OCI-LY3 (cell line): ENCODE results near the gene TINCR.

ENCODE experiments used
- H2AFZ ChIP-seq: fragments of 200-600, 300-600 bp; shearing (Covaris generic); 2 replicates; pipeline ENCODE4 v1.6.0; 2014; ENCODE audit warnings: antibody characterized with exemption, low read depth, low read length
- H3K27ac ChIP-seq: fragments of 200-600, 300-600 bp; sonication (generic); 2 replicates; pipeline ENCODE4 v1.5.1; 2014; ENCODE audit warnings: mild to moderate bottlenecking, low read length, moderate library complexity, mixed read lengths
- H3K27me3 ChIP-seq: fragments of 200-600, 300-600 bp; sonication (generic); 2 replicates; pipeline ENCODE4 v1.6.1; 2014; ENCODE audit warnings: low read depth, low read length, mixed read lengths
- H3K36me3 ChIP-seq: fragments of 200-600, 300-600 bp; sonication (generic); replicated peaks from 2 replicates; pipeline ENCODE3; 2014; ENCODE audit warnings: low read depth, low read length, mixed read lengths
- H3K4me1 ChIP-seq: fragments of 300-600, 200-600 bp; sonication (generic); 2 replicates; pipeline ENCODE4 v1.6.1; 2014; ENCODE audit warnings: low read length, mixed read lengths
- H3K4me2 ChIP-seq: fragments of 200-600, 300-600 bp; sonication (generic); 2 replicates; pipeline ENCODE4 v1.6.1; 2014; ENCODE audit warnings: low read length, mixed read lengths
- H3K4me3 ChIP-seq: fragments of 300-600, 200-600 bp; sonication (generic); 2 replicates; pipeline ENCODE4 v1.5.1; 2014; ENCODE audit warnings: antibody characterized with exemption, mild to moderate bottlenecking, low read length, moderate library complexity
- H3K79me2 ChIP-seq: fragments of 300-600, 200-600 bp; shearing (Covaris generic); 2 replicates; pipeline ENCODE4 v1.6.1; 2014; ENCODE audit warnings: mild to moderate bottlenecking, low read length, mixed read lengths
- H3K9ac ChIP-seq: fragments of 300-600, 200-600 bp; shearing (Covaris generic); 2 replicates; pipeline ENCODE4 v1.6.0; 2014; ENCODE audit warnings: mild to moderate bottlenecking, low read length, moderate library complexity
- H3K9me3 ChIP-seq: fragments of 200-600, 300-600 bp; shearing (Covaris generic); 2 replicates; pipeline ENCODE4 v1.6.1; 2014; ENCODE audit warnings: low read length, mixed read lengths; ENCODE audit not compliant: insufficient read depth
- H4K20me1 ChIP-seq: fragments of 200-600, 300-600 bp; sonication (generic); 2 replicates; pipeline ENCODE4 v1.6.1; 2016; ENCODE audit warnings: low read length, mixed read lengths; ENCODE audit not compliant: insufficient read depth
- EZH2phosphoT487 ChIP-seq: fragments of 200-600 bp; shearing (Covaris generic); IDR thresholded peaks from 2 replicates; pipeline ENCODE4 v1.6.1; 2018; ENCODE audit warnings: antibody characterized with exemption, mixed run types, low read depth
- TF ChIP-seq, protein P1 (sequence below): fragments of 200-600, 300-600 bp; sonication (generic); IDR thresholded peaks from 2 replicates; pipeline ENCODE4 v1.5.1; 2014; ENCODE audit warnings: antibody characterized with exemption, low read length, low read depth

TINCR gene

DNA sequence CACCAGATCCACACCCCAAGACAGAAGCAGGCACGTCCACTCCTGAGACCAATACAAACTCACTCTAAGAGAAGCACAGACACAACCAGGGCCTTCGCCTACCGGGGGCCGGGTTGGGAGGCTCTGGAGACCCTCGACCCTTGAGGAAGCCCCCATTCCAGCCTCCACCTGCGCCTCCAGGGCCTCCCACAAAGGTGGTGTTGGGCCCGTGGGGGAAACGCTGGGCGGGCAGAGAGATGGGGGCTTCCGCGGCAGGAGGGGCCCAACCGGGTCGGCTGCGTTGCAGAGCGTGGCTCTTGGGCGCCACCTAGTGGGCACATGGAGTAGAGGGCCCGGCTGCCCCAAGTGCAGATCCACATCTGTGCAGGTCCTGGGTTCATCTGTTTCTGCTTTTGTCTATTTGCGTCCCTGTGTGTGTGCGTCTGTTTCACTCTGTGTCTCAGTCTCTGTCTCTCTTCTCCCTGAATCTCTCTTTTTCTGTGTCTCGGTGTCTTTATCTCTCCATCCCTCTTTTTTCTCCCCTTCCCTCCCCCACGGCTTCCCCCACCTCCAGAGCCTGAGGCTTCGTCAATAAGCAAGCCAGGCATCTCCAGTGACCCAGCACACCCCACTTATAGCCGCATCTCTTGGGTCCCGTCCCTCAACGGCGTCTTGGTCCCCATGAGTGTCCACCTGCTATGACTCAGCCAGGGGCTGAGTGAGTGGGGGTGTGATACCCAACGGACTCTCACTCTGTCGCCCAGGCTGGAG lies 10.5 kb upstream of the TINCR start:
- Histone ChIP-seq H3K27me3 (no peaks in the 10 kb centered on the region), H4K20me1 (0 out of 2 replicates have a peak, but pooled peaks cover 7% of the 10 kb centered on the region), H3K9me3 (no peaks in the 10 kb centered on the region), H3K79me2 (no peaks in the 10 kb centered on the region), H3K36me3 (peaks cover 4% of the 10 kb centered on the region), H3K27ac (no peak overlapping the region), H2AFZ (peak overlapping the region; percentile 12; the same call in 1 of the 2 replicates), H3K4me3 (peak overlapping the region; percentile 37; the same call in 1 of the 2 replicates), H3K4me2 (peak overlapping the region; percentile 57), H3K9ac (no peak overlapping the region), H3K4me1 (no peaks in the 10 kb centered on the region)
- TF ChIP-seq EZH2phosphoT487: no peak
- TF ChIP-seq, protein P1, sequence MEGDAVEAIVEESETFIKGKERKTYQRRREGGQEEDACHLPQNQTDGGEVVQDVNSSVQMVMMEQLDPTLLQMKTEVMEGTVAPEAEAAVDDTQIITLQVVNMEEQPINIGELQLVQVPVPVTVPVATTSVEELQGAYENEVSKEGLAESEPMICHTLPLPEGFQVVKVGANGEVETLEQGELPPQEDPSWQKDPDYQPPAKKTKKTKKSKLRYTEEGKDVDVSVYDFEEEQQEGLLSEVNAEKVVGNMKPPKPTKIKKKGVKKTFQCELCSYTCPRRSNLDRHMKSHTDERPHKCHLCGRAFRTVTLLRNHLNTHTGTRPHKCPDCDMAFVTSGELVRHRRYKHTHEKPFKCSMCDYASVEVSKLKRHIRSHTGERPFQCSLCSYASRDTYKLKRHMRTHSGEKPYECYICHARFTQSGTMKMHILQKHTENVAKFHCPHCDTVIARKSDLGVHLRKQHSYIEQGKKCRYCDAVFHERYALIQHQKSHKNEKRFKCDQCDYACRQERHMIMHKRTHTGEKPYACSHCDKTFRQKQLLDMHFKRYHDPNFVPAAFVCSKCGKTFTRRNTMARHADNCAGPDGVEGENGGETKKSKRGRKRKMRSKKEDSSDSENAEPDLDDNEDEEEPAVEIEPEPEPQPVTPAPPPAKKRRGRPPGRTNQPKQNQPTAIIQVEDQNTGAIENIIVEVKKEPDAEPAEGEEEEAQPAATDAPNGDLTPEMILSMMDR: peak; percentile 94

DNA sequence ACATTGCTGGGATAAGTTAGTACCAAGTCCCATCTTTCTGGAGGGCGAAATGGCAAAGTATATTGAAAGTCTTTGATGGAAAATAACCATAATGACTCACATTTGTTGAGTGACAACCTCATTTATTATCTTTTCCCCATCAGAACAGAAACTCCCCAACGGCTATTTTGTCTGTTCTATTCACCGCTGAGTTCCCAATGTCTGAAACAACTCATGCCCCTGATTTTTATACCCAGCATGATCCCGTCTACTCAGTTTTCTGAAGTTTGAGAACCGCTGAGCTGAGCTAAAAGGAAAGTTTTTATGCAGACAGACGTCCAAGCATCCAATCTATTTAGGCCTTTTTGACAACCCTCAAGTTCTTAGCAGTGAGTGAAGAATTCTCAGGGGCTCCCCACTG lies 7.8 kb upstream of the TINCR start:
- Histone ChIP-seq H3K36me3 (no peaks in the 10 kb centered on the region), H3K27me3 (no peaks in the 10 kb centered on the region), H3K4me1 (no peaks in the 10 kb centered on the region), H3K79me2 (no peaks in the 10 kb centered on the region), H4K20me1 (0 out of 2 replicates have a peak, but pooled peaks cover 7% of the 10 kb centered on the region), H3K4me2 (no peak overlapping the region), H3K9me3 (no peaks in the 10 kb centered on the region), H3K4me3 (no peak overlapping the region), H2AFZ (no peak overlapping the region), H3K27ac (no peak overlapping the region), H3K9ac (no peak overlapping the region)
- TF ChIP-seq, protein P1: no peak
- TF ChIP-seq EZH2phosphoT487: no peak

DNA sequence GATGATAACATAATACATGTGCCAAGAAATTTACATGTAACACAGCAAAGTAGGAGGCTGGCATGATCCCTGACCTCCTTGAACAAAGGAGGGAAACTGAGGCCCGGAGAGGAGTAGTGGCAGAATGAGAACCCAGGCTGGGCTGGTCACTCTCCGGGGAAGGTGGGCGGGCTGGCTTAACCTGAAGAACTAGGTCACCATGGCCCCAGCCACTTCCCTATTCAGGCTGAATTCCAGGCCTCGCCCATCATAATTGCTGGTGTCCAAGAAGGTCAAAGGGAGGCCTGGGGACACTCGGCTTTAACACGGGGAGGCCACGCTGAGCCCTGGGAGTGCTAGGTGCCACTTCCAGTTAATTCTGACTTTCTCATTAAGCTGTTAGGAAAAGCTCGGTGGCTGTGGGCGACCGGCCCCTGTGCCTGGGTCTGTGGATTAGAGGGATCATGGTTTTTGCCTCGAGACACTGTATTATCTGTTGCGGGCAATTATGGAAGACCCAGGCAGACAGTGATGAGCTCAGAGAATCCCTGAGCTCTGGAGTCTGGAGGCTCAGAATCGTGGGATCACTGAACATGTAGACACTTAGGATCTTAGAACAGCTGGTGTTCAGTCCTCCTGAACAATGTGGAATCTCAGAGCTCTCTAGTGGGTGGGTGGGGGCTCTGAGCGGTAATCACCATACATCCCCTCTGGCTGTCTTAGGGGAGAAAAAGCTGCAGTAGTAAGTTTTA lies 5.0 kb upstream of the TINCR start:
- H3K9ac ChIP-seq: no peak overlapping the region
- H3K27me3 ChIP-seq: no peaks in the 10 kb centered on the region
- no peak overlapping the region for H3K4me2 ChIP-seq
- no peaks in the 10 kb centered on the region for H3K4me1 ChIP-seq
- no peak overlapping the region for H3K4me3 ChIP-seq
- no peaks in the 10 kb centered on the region for H3K79me2 ChIP-seq
- no peaks in the 10 kb centered on the region for H3K9me3 ChIP-seq
- no peaks in the 10 kb centered on the region for H4K20me1 ChIP-seq
- no peak overlapping the region for H3K27ac ChIP-seq
- TF ChIP-seq, protein P1: no peak
- TF ChIP-seq EZH2phosphoT487: no peak
- H3K36me3 ChIP-seq: no peaks in the 10 kb centered on the region
- H2AFZ ChIP-seq: no peak overlapping the region

DNA sequence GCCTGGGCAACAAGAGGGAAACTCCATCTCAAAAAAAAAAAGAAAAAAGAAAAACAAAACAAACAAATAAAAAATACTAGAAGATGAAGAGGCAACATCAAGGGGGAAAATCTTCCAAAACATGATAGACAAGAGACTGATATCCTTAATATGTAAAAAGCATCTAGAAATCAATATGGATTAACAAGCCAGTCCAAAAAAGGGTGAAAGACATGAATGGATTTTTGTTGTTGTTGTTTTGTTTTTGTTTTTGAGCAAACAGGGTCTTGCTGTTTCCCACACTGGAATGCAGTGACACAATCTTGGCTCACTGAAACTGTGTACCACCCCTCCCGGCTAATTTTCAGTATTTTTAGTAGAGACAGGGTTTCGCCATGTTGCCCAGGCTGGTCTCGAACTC lies 4.0 kb upstream of the TINCR start:
- H3K4me3 ChIP-seq: no peak overlapping the region

More for the DNA sequence above, 4.0 kb upstream of the TINCR start:
- H4K20me1 ChIP-seq: no peaks in the 10 kb centered on the region
- no peaks in the 10 kb centered on the region for H3K36me3 ChIP-seq
- no peaks in the 10 kb centered on the region for H3K4me1 ChIP-seq
- no peaks in the 10 kb centered on the region for H3K79me2 ChIP-seq
- H3K9me3 ChIP-seq: no peaks in the 10 kb centered on the region
- no peak overlapping the region for H3K27ac ChIP-seq
- no peak overlapping the region for H3K4me2 ChIP-seq
- no peak overlapping the region for H2AFZ ChIP-seq
- TF ChIP-seq EZH2phosphoT487: no peak
- TF ChIP-seq, protein P1: no peak
- H3K27me3 ChIP-seq: no peaks in the 10 kb centered on the region
- no peak overlapping the region for H3K9ac ChIP-seq
